Activated T-cell treated with anti-CD3 and anti-CD28 coated beads for 4 hours (primary cell): ENCODE data around the gene STARD13.
"Not testable (repeated sequence)": the region's sequence is repeated elsewhere in the genome, so short reads cannot be mapped to it uniquely, and the experiment has no call there.

Source experiments
- DNase-seq: peaks from one replicate; pipeline ENCODE4 v3.0.0-alpha.2; 2020

The STARD13 gene

GRCh38 chr13:33168321-33168960 lies 117.1 kb downstream of the STARD13 start:
- DNase-seq = no peak

DNA sequence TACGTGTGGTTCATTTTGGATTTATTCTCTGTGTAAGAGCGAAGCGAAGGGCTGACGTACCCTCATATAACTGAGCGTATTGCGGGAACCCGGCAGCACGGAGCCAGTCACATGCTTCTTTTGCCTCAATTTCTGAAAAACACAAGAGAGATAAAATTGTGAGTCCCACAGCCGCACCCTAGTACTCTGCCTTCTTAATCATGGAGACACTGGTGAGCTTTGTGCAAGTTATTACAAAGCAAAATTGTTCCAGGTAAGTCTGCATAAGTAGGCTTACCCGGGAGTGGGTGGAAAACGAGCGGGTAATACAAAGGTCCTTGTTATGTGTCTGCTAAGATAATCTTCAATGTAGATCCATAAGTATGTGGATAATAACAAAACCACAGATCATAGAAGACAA lies 118.1 kb downstream of the STARD13 start:
- DNase-seq = no peak

DNA sequence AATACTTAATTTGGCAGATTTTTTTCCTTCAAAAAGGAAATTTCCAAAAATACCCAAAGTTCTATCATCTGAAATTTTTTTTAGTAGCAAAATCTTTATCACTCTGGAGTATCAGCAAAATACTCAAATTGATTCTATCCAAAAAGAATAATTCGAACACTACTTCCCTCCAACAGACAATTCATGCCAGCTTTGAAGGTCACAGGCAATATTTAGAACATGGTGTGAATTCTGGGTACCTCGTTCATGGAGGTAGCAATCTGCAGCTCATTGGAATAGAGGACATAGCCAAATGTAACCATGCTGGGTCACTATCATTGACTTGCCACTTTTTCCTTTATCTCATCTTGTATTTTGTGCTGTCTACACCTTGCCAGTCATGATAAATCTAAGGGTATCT lies 119.8 kb downstream of the STARD13 start:
- no peak for DNase-seq

- DNase-seq = no peak
These were observed 121.2 kb downstream of the STARD13 start for GRCh38 chr13:33164331-33164730.

DNA sequence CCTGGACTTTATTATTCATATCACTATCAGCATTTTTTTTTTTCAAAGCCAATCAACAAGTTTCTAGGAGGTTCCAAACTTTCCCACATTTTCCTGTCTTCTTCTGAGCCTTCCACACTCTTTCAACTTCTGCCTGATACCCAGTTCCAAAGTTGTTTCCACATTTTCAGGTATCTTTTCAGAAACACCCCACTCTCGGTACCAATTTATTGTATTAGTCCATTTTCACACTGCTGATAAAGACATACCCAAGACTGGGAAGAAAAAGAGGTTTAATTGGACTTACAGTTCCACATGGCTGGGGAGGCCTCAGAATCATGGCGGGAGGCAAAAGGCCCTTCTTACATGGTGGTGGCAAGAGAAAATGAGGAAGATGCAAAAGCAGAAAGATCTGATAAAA lies 122.8 kb downstream of the STARD13 start:
- DNase-seq = not testable (repeated sequence)

- DNase-seq = no peak
These were observed 126.7 kb downstream of the STARD13 start for GRCh38 chr13:33158816-33159215.

DNA sequence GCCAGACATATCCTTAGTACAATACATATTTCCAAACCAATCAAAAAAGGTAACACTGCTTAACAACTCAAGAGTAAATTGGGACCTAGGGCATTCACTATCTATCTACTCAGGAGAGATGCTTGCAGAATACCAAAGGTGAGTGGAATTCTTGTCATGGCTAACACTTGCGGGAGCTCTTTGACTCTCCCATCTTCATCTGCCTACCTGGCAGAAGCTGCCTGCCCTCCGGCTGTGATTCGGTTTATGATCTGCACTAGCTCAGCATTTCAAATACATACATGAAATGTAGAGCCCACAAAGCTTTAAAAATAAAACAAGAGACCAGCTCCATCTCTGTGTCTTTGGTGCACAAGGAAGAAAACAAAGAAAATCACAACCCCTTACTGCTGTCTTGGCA lies 127.3 kb downstream of the STARD13 start:
- DNase-seq = no peak

DNA sequence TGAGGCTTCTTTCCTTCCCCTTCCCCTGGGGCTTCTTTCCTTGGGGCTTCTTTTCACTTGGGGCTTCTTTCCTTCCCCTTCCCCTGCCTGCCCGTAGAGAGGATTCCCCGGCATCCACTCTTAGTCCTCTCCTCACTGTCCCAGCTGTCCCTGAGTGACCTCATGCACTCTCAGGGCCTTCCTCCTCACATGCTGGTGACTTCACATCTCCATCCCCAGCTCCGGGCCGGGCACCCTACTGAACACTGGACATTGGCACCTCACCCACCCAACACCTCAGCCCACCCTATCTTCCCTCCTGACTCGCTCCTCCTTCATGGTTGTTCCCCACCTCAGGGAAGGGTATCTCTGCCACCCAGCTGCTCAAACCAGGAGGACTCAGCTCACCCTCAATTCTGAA lies 130.6 kb downstream of the STARD13 start:
- DNase-seq = no peak

GRCh38 chr13:33153421-33154404 lies 131.8 kb downstream of the STARD13 start:
- no peak for DNase-seq

- DNase-seq = no peak
These were observed 133.2 kb downstream of the STARD13 start for GRCh38 chr13:33152389-33152788.

GRCh38 chr13:33150662-33151061 lies 134.9 kb downstream of the STARD13 start:
- no peak for DNase-seq

GRCh38 chr13:33150126-33150525 lies 135.4 kb downstream of the STARD13 start:
- DNase-seq = no peak

DNA sequence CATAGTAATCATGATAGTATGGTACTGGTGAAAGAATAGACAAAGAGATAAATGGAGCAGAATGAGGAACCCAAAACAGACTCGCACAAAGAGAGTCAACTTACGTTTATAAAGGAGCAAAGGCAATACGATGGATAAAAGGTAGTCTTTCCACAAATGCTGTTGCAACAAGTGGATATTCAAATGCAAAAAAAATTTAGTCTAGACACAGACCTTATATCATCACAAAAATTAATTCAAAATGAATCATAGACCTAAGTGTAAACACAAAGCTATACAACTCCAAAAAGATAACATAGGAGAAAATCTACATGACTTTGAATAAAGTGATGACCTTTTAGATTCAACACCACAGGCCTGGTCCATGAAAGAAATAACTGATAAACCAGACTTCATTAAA lies 137.7 kb downstream of the STARD13 start:
- no peak for DNase-seq

GRCh38 chr13:33146843-33147611 lies 138.5 kb downstream of the STARD13 start:
- no peak for DNase-seq

DNA sequence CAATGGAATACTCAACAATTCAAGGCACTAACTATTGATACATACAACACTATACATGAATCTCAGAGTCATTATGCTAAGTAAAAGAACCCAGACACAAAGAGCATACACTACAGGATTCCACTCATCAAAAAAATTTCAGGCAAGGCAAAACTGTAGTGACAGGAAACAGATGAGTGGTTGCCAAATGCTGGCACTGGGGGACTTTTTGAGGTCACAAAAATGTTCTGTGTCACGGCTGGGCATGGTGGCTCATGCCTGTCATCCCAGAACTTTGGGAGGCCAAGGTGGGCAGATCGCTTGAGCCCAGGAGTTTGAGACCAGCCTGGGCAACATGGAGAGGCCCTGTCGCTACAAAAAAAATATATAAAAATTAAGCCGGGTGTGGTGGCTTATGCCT lies 139.9 kb downstream of the STARD13 start:
- no peak for DNase-seq

- DNase-seq = no peak
These were observed 141.2 kb downstream of the STARD13 start for GRCh38 chr13:33144358-33144784.

DNA sequence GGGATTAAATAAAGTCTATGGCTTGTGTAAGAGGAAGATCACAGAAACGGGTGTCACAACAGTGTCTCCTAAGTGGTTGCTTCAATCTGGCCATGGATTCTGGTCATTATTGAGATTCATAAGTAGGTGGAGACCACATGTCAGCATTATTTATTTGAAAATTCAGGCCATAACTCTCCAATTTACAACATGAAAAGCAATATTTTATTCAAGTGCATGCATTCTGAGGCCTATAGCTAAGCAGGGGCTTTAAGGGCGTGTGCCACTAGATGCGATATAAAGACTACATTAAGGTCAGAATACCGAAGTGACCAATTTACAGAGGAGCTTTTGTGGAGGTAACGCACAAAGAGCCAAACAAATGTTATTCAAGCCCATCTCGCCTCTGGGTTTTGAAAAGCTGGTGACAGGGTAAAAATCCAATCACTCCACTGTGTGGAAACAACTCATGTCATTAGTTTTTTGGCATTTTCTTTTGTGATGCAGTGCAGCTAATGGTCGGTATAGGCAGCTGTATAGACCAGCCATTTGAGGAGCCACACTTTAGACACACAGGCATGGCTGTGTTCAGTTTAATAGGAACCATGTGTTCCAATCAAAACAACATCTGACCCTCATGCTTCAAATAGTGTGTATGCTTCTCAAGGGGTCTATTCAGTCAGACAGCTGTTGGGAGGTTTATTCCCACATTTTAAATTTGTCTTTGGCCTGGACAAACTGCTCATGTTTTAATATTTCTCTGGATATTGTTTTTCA lies 145.6 kb downstream of the STARD13 start:
- no peak for DNase-seq

- no peak for DNase-seq
These were observed 146.4 kb downstream of the STARD13 start for GRCh38 chr13:33139184-33139583.

GRCh38 chr13:33138441-33138840 lies 147.1 kb downstream of the STARD13 start:
- DNase-seq = no peak

DNA sequence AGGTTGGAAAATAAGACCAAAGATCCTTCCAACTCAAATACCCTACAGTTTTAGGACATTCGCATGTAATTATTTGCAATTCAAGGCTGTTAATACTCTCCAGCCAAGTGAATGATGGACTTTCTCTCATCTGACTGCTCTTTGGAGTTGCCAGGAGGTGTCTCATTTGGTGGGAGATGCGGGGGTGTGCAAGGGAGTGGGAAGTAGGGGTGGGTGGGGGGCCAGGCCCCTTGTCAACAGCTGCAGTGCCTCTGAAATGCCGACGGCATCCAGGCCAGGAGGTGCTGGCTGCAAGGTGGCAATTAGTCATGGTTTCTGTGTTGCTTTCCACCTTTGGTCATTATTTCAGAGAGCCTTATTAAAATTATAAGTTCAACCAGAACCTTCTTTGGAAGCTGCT lies 147.8 kb downstream of the STARD13 start:
- no peak for DNase-seq

DNA sequence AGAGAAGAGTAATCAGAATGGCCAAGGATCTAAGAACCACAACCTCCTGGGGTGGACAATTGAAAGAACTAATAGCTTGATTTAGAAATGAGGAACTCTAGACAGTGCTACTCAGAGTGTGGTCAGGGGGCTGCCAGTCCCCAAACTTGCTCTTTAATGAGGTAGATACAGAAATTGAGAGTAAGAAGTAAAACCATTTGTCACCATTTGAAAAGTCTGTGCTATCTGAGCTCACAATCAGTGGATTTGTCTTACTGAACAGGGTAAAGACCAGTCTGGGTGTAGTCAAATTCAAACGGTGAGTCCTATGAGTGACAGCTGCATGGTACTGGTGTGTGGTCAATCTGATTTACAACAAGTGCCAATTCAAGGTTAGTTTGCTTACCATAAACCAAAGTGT lies 150.5 kb downstream of the STARD13 start:
- DNase-seq = no peak

GRCh38 chr13:33134213-33134612 lies 151.3 kb downstream of the STARD13 start:
- no peak for DNase-seq
